Upper lobe of right lung (tissue), 1 donor: ENCODE data around the gene CERS6. TPM values are rescaled to one million over a fixed set of nuclear protein-coding genes. Genes with fewer than 3 reads are reported as not detected.

Source experiments
- ATAC-seq: fragments of 200-7000 bp; cut with Tn5 transposase; one replicate; pipeline ENCODE4 v1.9.1; 2020; ENCODE audit warnings: mild to moderate bottlenecking, moderate library complexity
- DNase-seq: peaks from one replicate; pipeline ENCODE4 v3.0.0-alpha.2; 2020
- H3K27ac ChIP-seq: fragments of 200-600 bp; one replicate; pipeline ENCODE4 v1.8.0; 2022
- H3K27me3 ChIP-seq: fragments of 200-600 bp; one replicate; pipeline ENCODE4 v1.8.0; 2022; ENCODE audit warnings: mild to moderate bottlenecking
- H3K36me3 ChIP-seq: fragments of 200-600 bp; one replicate; pipeline ENCODE4 v1.8.0; 2022
- H3K4me1 ChIP-seq: fragments of 200-600 bp; one replicate; pipeline ENCODE4 v1.8.0; 2022
- H3K4me3 ChIP-seq: fragments of 200-600 bp; one replicate; pipeline ENCODE4 v1.8.0; 2022; ENCODE audit warnings: mild to moderate bottlenecking
- H3K9me3 ChIP-seq: fragments of 200-600 bp; one replicate; pipeline ENCODE4 v1.8.0; 2022
- CTCF ChIP-seq: fragments of 200-600 bp; IDR thresholded peaks from one replicate; pipeline ENCODE4 v1.8.0; 2022; ENCODE audit warnings: antibody characterized with exemption
- intact Hi-C: fragments of 100-400 bp; cut with DNase I; formaldehyde crosslinking; loops from one replicate; pipeline ENCODE4 v1.11.0; 2022
- total RNA-seq: library from RNA; stranded (reverse); fragmentation: NEBNext Ultra II Directional; extraction: Animal tissue kit (Norgen Biotek cat#: 25700); gene quantifications from one replicate; pipeline ENCODE4 v1.2.1, GENCODE V29; 2021
- donor health status: DM: no; HTN: yes; CAD: no; lungs with severe emphysema.

Gene CERS6
- total RNA-seq, 1 donor from 2014 or later, result 17.8 TPM

DNA sequence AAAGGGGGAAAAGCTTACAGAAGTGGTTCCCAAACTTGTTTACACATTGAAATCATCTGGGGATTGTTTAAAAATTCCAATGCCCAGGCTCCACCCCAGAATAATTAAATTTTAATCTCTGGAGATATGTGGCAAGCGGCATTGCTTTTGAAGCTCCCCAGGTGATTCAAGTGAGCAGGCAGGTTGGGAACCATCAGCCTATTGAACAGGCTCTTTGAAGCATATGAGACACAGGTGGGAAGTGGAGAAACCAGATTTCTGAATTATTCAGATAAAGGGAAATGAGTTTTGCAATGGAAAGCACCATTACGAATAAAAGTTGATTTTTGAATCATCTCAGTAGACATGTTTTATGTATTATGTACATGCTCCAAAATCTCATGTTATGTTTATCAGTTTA, 288.8 kb downstream of the CERS6 start:
- H3K27ac ChIP-seq, result no peak overlapping the region
- no peaks in the 10 kb centered on the region for H3K9me3 ChIP-seq
- no peak overlapping the region for H3K4me3 ChIP-seq
- no peak for DNase-seq
- H3K36me3 ChIP-seq, result no peaks in the 10 kb centered on the region
- H3K4me1 ChIP-seq, result no peaks in the 10 kb centered on the region
- no peaks in the 10 kb centered on the region for H3K27me3 ChIP-seq
- no peak for ATAC-seq
- intact Hi-C loops, result no loop called here
- TF ChIP-seq CTCF, result no peak

GRCh38 chr2:168748461-168748860, 292.4 kb downstream of the CERS6 start:
- Histone ChIP-seq H3K27me3 (no peaks in the 10 kb centered on the region), H3K9me3 (no peaks in the 10 kb centered on the region), H3K4me1 (no peaks in the 10 kb centered on the region), H3K4me3 (no peak overlapping the region), H3K27ac (no peak overlapping the region), H3K36me3 (no peaks in the 10 kb centered on the region)
- TF ChIP-seq CTCF, result no peak
- intact Hi-C loops, result no loop called here
- ATAC-seq (no peak), DNase-seq (no peak)

DNA sequence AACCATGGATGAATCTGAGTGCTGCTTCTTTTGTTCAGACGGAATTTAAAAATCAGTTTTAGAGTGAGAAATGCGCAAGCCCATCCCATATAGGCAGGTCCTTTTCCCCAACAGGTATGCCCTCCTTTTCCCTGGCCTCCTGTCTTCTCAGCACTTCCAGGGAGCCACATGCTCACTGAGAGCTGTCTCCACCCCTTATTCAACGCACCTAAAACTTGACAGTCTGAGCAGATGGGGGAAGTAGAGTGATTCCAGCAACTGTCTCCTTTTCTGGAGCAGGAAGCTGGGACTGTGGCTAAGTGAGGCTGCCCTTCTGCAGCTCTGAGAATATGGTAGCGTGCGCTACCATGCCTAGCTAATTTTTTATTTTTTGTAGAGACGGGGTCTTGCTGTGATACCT, 293.2 kb downstream of the CERS6 start:
- no peaks in the 10 kb centered on the region for H3K9me3 ChIP-seq
- no peak for DNase-seq
- no peaks in the 10 kb centered on the region for H3K27me3 ChIP-seq
- no peak overlapping the region for H3K27ac ChIP-seq
- H3K4me1 ChIP-seq, result no peaks in the 10 kb centered on the region
- intact Hi-C loops, result no loop called here
- no peak for ATAC-seq
- TF ChIP-seq CTCF, result no peak
- no peak overlapping the region for H3K4me3 ChIP-seq
- H3K36me3 ChIP-seq, result no peaks in the 10 kb centered on the region

DNA sequence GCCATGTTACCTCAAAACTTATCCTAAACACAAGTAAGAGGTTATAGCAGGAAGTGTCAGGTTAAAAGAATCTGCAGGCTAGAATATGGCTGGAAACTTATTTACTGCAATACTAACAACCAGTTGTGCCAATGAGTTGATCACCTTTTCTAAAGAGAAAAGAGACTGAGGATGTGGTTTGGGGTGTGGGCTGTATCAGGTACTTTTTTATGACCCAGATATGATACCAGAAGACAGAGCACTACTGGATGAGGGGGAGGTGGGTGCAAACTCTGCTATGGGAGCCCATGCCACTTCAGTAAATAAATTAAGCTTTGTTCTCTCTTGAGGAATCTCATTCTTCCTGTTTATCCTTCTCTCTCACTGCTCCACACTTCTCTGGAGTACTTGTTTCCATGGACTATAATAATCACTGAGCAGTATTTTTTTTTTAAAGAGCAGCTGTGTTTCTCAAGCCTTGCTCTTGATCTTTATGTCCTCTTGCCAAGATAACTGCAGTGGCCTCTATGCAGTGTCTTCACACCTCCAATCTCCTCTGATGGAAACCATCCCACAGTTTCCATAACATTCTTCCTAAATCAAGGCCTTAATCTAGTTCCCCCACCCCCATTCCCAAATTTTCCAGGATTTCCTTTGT, 295.1 kb downstream of the CERS6 start:
- no peak for TF ChIP-seq CTCF
- ATAC-seq, result no peak
- intact Hi-C loops, result no loop called here

DNA sequence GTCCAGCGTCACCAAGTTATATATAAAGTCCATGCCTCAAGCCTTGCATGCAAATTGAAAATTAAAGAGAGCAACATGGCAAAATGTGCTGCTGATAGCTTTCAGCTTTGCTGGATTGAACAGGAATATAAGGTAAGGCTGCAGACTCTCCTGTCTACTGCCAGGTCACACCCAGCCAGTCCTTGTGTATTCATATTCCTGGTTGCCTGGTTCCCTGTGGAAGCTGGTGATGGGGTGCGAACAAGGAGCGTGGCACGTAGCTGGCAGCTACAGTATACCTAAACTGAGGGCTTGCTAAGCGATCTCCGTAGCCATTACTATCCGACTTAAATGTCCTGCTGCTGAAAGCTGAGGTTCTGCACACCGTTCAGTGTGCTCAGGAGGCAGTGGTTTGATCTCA, 296.3 kb downstream of the CERS6 start:
- ATAC-seq, result no peak

More for the DNA sequence above, 295.1 kb downstream of the CERS6 start:
- Histone ChIP-seq H3K36me3 (no peaks in the 10 kb centered on the region), H3K27me3 (no peaks in the 10 kb centered on the region), H3K9me3 (no peaks in the 10 kb centered on the region), H3K4me1 (no peaks in the 10 kb centered on the region), H3K4me3 (no peak overlapping the region), H3K27ac (no peak overlapping the region)
- no peak for DNase-seq

More for the DNA sequence above, 296.3 kb downstream of the CERS6 start:
- no peak for TF ChIP-seq CTCF
- intact Hi-C loops, result no loop called here
- no peaks in the 10 kb centered on the region for H3K36me3 ChIP-seq
- H3K27ac ChIP-seq, result no peak overlapping the region
- DNase-seq, result no peak
- no peaks in the 10 kb centered on the region for H3K9me3 ChIP-seq
- H3K4me3 ChIP-seq, result no peak overlapping the region
- no peaks in the 10 kb centered on the region for H3K27me3 ChIP-seq
- no peaks in the 10 kb centered on the region for H3K4me1 ChIP-seq
